Calu3 (cell line): Measurements from ENCODE around the gene STXBP4. TPM values are rescaled to one million over a fixed set of nuclear protein-coding genes. Genes with fewer than 3 reads are reported as not detected.

ENCODE experiments used
- BruUV-seq: library from RNA; stranded (reverse); fragments of 400-500 nt; replicated peaks from 2 replicates; lab custom pipeline; 2021; lab: Mats Ljungman, UMichigan
- CTCF ChIA-PET: fragments of 300-600 bp; sonication (Branson Sonifier 250); formaldehyde crosslinking; loops from one replicate; lab custom pipeline; 2022; ENCODE audit warnings: antibody characterized with exemption; lab: Charles Lee
- DNase-seq: peaks from one replicate; pipeline ENCODE4 v3.0.0; 2022
- H3K27ac Mint-ChIP-seq: one replicate; pipeline ENCODE4 v1.8.0; 2022; ENCODE audit warnings: mixed read lengths; ENCODE audit not compliant: unreplicated experiment
- H3K27me3 Mint-ChIP-seq: one replicate; pipeline ENCODE4 v1.8.0; 2022; ENCODE audit warnings: mixed read lengths; ENCODE audit not compliant: unreplicated experiment
- H3K36me3 Mint-ChIP-seq: one replicate; pipeline ENCODE4 v1.8.0; 2022; ENCODE audit warnings: mild to moderate bottlenecking, moderate library complexity, mixed read lengths; ENCODE audit not compliant: insufficient read depth, unreplicated experiment
- H3K4me1 Mint-ChIP-seq: one replicate; pipeline ENCODE4 v1.8.0; 2022; ENCODE audit warnings: mild to moderate bottlenecking, low read depth, mixed read lengths; ENCODE audit not compliant: unreplicated experiment
- H3K4me3 Mint-ChIP-seq: one replicate; pipeline ENCODE4 v1.8.0; 2022; ENCODE audit warnings: mild to moderate bottlenecking, low read depth, moderate library complexity, mixed read lengths; ENCODE audit not compliant: unreplicated experiment
- H3K9me3 Mint-ChIP-seq: one replicate; pipeline ENCODE4 v1.8.0; 2022; ENCODE audit warnings: low read depth, mixed read lengths; ENCODE audit not compliant: unreplicated experiment
- CTCF ChIP-seq: fragments of 200-600 bp; IDR thresholded peaks from one replicate; pipeline ENCODE4 v1.8.0; 2022; ENCODE audit warnings: antibody characterized with exemption; ENCODE audit not compliant: unreplicated experiment
- intact Hi-C: fragments of 100-400 bp; cut with micrococcal nuclease; formaldehyde crosslinking; loops from one replicate; pipeline ENCODE4 v1.10.0; 2022; ENCODE audit not compliant: unreplicated experiment
- total RNA-seq: library from RNA; stranded (reverse); gene quantifications from 2 replicates; pipeline ENCODE4 v1.2.3, GENCODE V29; 2022

STXBP4 gene
- total RNA-seq, 1 experiment from 2014 or later: 9.2 TPM

- intact Hi-C loops: no loop called here
- DNase-seq: no peak
- H3K9me3 Mint-ChIP-seq: no peaks in the 10 kb centered on the region
- no peaks in the 10 kb centered on the region for H3K4me1 Mint-ChIP-seq
- H3K4me3 Mint-ChIP-seq: no peak overlapping the region
- TF ChIP-seq CTCF: no peak
- CTCF ChIA-PET: no interaction called here
- H3K27ac Mint-ChIP-seq: no peak overlapping the region
- BruUV-seq: no TSS peak
- H3K27me3 Mint-ChIP-seq: no peaks in the 10 kb centered on the region
- no peaks in the 10 kb centered on the region for H3K36me3 Mint-ChIP-seq
Observed at GRCh38 chr17:55155856-55156560, 187.4 kb downstream of the STXBP4 start.

GRCh38 chr17:55157165-55157564 is 188.6 kb downstream of the STXBP4 start:
- no TSS peak for BruUV-seq
- H3K27me3 Mint-ChIP-seq: no peaks in the 10 kb centered on the region
- H3K4me1 Mint-ChIP-seq: no peaks in the 10 kb centered on the region
- H3K27ac Mint-ChIP-seq: no peak overlapping the region
- no peaks in the 10 kb centered on the region for H3K9me3 Mint-ChIP-seq
- TF ChIP-seq CTCF: no peak
- no peak overlapping the region for H3K4me3 Mint-ChIP-seq
- intact Hi-C loops: no loop called here
- H3K36me3 Mint-ChIP-seq: no peaks in the 10 kb centered on the region
- CTCF ChIA-PET: no interaction called here
- no peak for DNase-seq

DNA sequence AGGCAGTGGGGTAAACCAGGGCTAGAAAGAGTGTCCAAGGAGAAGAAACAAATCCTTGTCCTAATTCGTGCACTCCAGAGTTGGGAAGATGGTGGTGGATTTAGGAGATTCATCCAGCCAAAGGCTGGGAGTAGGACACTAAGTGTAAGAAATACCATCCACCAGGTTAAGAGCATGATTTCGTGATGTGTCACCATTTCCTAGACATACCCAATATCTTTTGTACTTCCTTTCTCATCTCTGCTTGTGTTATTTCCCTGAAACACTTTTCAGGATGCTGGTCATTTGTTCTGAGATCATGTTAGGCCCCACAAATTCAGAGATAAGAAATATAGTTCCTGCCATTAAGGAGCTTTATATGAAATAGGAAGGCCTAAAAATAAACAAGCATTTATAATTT is 189.9 kb downstream of the STXBP4 start:
- no peaks in the 10 kb centered on the region for H3K9me3 Mint-ChIP-seq
- no peak overlapping the region for H3K4me3 Mint-ChIP-seq
- CTCF ChIA-PET: no interaction called here
- no peak for DNase-seq
- BruUV-seq: no TSS peak
- no peaks in the 10 kb centered on the region for H3K27me3 Mint-ChIP-seq
- no peak for TF ChIP-seq CTCF
- no peak overlapping the region for H3K27ac Mint-ChIP-seq
- H3K36me3 Mint-ChIP-seq: no peaks in the 10 kb centered on the region
- intact Hi-C loops: no loop called here
- no peaks in the 10 kb centered on the region for H3K4me1 Mint-ChIP-seq

GRCh38 chr17:55159251-55159650 is 190.7 kb downstream of the STXBP4 start:
- BruUV-seq: no TSS peak
- no peak for TF ChIP-seq CTCF
- DNase-seq: no peak
- intact Hi-C loops: no loop called here
- no peaks in the 10 kb centered on the region for H3K4me1 Mint-ChIP-seq
- no peak overlapping the region for H3K4me3 Mint-ChIP-seq
- H3K27ac Mint-ChIP-seq: no peak overlapping the region
- no peaks in the 10 kb centered on the region for H3K9me3 Mint-ChIP-seq
- CTCF ChIA-PET: no interaction called here
- H3K27me3 Mint-ChIP-seq: no peaks in the 10 kb centered on the region
- H3K36me3 Mint-ChIP-seq: no peaks in the 10 kb centered on the region
